Liver (tissue), 9 donors: ENCODE measurements around the gene TLE4. TPM values are rescaled to one million over a fixed set of nuclear protein-coding genes. Genes with fewer than 3 reads are reported as not detected.

ENCODE experiments used
- DNase-seq: peaks from one replicate; pipeline ENCODE4 v3.0.0-alpha.2; 2017; ENCODE audit warnings: low spot score
- H3K27ac ChIP-seq, 2 donors: one replicate each; pipeline ENCODE4 v1.7.0; 2013; ENCODE audit warnings: inconsistent platforms in 2 of 2, low read length in 2 of 2, control low read depth in 1 of 2, low read depth in 1 of 2, mild to moderate bottlenecking in 1 of 2
- H3K27me3 ChIP-seq, 4 donors: one replicate each; pipeline versions ENCODE4 v1.6.1 to v1.7.0; 2013; ENCODE audit warnings: low read length in 3 of 4, inconsistent platforms in 1 of 4, mild to moderate bottlenecking in 1 of 4, moderate library complexity in 1 of 4; ENCODE audit not compliant: control insufficient read depth in 4 of 4, insufficient read depth in 4 of 4
- H3K36me3 ChIP-seq, 4 donors: one replicate each; pipeline versions ENCODE4 v1.6.1 to v1.7.0; 2013; ENCODE audit warnings: low read length in 3 of 4, mild to moderate bottlenecking in 3 of 4, low read depth in 1 of 4, moderate library complexity in 1 of 4; ENCODE audit not compliant: control insufficient read depth in 4 of 4, insufficient read depth in 3 of 4
- H3K4me1 ChIP-seq, 4 donors: one replicate each; pipeline versions ENCODE4 v1.6.1 to v1.7.0; 2013; ENCODE audit warnings: low read length in 3 of 4, mild to moderate bottlenecking in 3 of 4, moderate library complexity in 1 of 4; ENCODE audit not compliant: control insufficient read depth in 4 of 4, insufficient read depth in 4 of 4
- H3K4me3 ChIP-seq, 3 donors: one replicate each; pipeline versions ENCODE4 v1.6.1 to v1.7.0; 2013; ENCODE audit warnings: low read length in 3 of 3, control low read depth in 1 of 3, low read depth in 1 of 3, mild to moderate bottlenecking in 1 of 3
- H3K9ac ChIP-seq, 2 donors: one replicate each; pipeline ENCODE4 v1.7.0; 2013; ENCODE audit warnings: low read length in 2 of 2, mild to moderate bottlenecking in 2 of 2, moderate library complexity in 2 of 2, control low read depth in 1 of 2, low read depth in 1 of 2
- H3K9me3 ChIP-seq, 4 donors: one replicate each; pipeline versions ENCODE4 v1.6.1 to v1.7.0; 2013; ENCODE audit warnings: low read length in 3 of 4; ENCODE audit not compliant: control insufficient read depth in 4 of 4
- ATF3 ChIP-seq: IDR thresholded peaks from 2 replicates; pipeline ENCODE4 v1.6.1; 2016; ENCODE audit warnings: antibody characterized with exemption
- CTCF ChIP-seq: fragments of 150-350 bp; IDR thresholded peaks from 2 replicates; pipeline ENCODE4 v1.5.1; 2017; ENCODE audit warnings: improper control_type of control experiment, low read depth, low read length; ENCODE audit not compliant: missing input control
- EGR1 ChIP-seq, 2 donors: IDR thresholded peaks; 2 replicates each; pipeline ENCODE4 v1.6.1; 2016 to 2018; ENCODE audit warnings: antibody characterized with exemption in 2 of 2, low read depth in 2 of 2
- FOXA1 ChIP-seq: IDR thresholded peaks from 2 replicates; pipeline ENCODE4 v1.6.1; 2016; ENCODE audit warnings: antibody characterized with exemption
- FOXA2 ChIP-seq: IDR thresholded peaks from 2 replicates; pipeline ENCODE4 v1.6.1; 2016; ENCODE audit warnings: antibody characterized with exemption
- GABPA ChIP-seq, 2 donors: IDR thresholded peaks in 1 of 2; conservative IDR thresholded peaks in 1 of 2; 2 replicates each; pipeline ENCODE4 v1.6.1; 2016; ENCODE audit warnings: antibody characterized with exemption in 2 of 2, mild to moderate bottlenecking in 1 of 2, moderate library complexity in 1 of 2
- HNF4A ChIP-seq, 2 donors: conservative IDR thresholded peaks; 2 replicates each; pipeline ENCODE4 v1.6.1; 2016; ENCODE audit warnings: antibody characterized with exemption in 2 of 2, mild to moderate bottlenecking in 2 of 2
- HNF4G ChIP-seq: IDR thresholded peaks from 2 replicates; pipeline ENCODE4 v1.6.1; 2016; ENCODE audit warnings: antibody characterized with exemption
- JUND ChIP-seq, 2 donors: IDR thresholded peaks; 2 replicates each; pipeline ENCODE4 v1.6.1; 2016; ENCODE audit warnings: antibody characterized with exemption in 2 of 2
- MAX ChIP-seq: IDR thresholded peaks from 2 replicates; pipeline ENCODE4 v1.6.1; 2016; ENCODE audit warnings: antibody characterized with exemption
- NR2F2 ChIP-seq: IDR thresholded peaks from 2 replicates; pipeline ENCODE4 v1.6.1; 2016; ENCODE audit warnings: antibody characterized with exemption
- RAD21 ChIP-seq, 2 donors: IDR thresholded peaks; 2 replicates each; pipeline ENCODE4 v1.6.1; 2016; ENCODE audit warnings: antibody characterized with exemption in 2 of 2, mild to moderate bottlenecking in 2 of 2
- REST ChIP-seq: IDR thresholded peaks from 2 replicates; pipeline ENCODE4 v1.6.1; 2016; ENCODE audit warnings: antibody characterized with exemption, mild to moderate bottlenecking
- RXRA ChIP-seq, 2 donors: IDR thresholded peaks; 2 replicates each; pipeline ENCODE4 v1.6.1; 2017 to 2018; ENCODE audit warnings: antibody characterized with exemption in 2 of 2, mild to moderate bottlenecking in 1 of 2
- SP1 ChIP-seq: IDR thresholded peaks from 2 replicates; pipeline ENCODE4 v1.6.1; 2018; ENCODE audit warnings: antibody characterized with exemption, mild to moderate bottlenecking
- TAF1 ChIP-seq: conservative IDR thresholded peaks from 2 replicates; pipeline ENCODE4 v1.6.1; 2016; ENCODE audit warnings: antibody characterized with exemption, mild to moderate bottlenecking
- YY1 ChIP-seq: IDR thresholded peaks from 2 replicates; pipeline ENCODE4 v1.6.1; 2016; ENCODE audit warnings: antibody characterized with exemption, mild to moderate bottlenecking
- ZBTB33 ChIP-seq: IDR thresholded peaks from 2 replicates; pipeline ENCODE4 v1.6.1; 2016; ENCODE audit warnings: antibody characterized with exemption
- WGBS: extraction: QIAGEN DNeasy Blood & Tissue Kit; methylation state at CpG from one replicate; pipeline ENCODE4 v1.1.7; 2013; 5-methylcytosine and 5-hydroxymethylcytosine counted together
- polyA plus RNA-seq, 2 donors: library from polyadenylated mRNA; stranded (reverse) in 1 of 2; unstranded in 1 of 2; fragments of 200-250 nt in 1 of 2; fragments of >200 nt in 1 of 2; fragmentation: Nextera tagmentation in 1 of 2; extraction: Ambion mirVana in 1 of 2; gene quantifications; one replicate each; pipeline versions ENCODE4 v1.2.1 to v1.2.3, GENCODE V29; 2013 to 2015
- total RNA-seq, 2 donors: library from RNA; depleted of rRNA; stranded (reverse); fragments of >200 nt; gene quantifications; one replicate each; pipeline ENCODE4 v1.2.3, GENCODE V29; 2014
- donor health status: healthy.
- donor health status: healthy.
- donor health status: healthy.
- donor health status: healthy.
- donor health status: healthy.

The TLE4 gene
- total and polyA plus RNA-seq, 4 donors: 2.5 to 6.6 (median 4.7) TPM

- Histone ChIP-seq H3K9me3 (no peaks in the 10 kb centered on the region), H3K9ac (no peak overlapping the region), H3K27ac (no peak overlapping the region), H3K36me3 (no peaks in the 10 kb centered on the region), H3K4me3 (no peak overlapping the region), H3K4me1 (peaks cover 0 to 10% (median 5%) of the 10 kb centered on the region in 4 donors), H3K27me3 (no peaks in the 10 kb centered on the region)
- TF ChIP-seq FOXA2 (peak; percentile 78), TAF1 (no peak), RXRA (IDR thresholded peaks at IDR 0.05) (peak; percentile 18 to 72), ZBTB33 (peak; percentile 27), MAX (peak; percentile 70), GABPA (IDR thresholded peaks at IDR 0.05 in 1 of 2, conservative IDR thresholded peaks at IDR 0.05 in 1 of 2) (no peak), NR2F2 (no peak), HNF4G (no peak), SP1 (no peak), RAD21 (IDR thresholded peaks at IDR 0.05) (no peak), FOXA1 (peak; percentile 70), EGR1 (IDR thresholded peaks at IDR 0.05; ENCODE audit: low read depth in 2 of 2) (no peak), ATF3 (no peak), REST (no peak), CTCF (no peak), YY1 (no peak), HNF4A (conservative IDR thresholded peaks at IDR 0.05) (peak in 1 of 2 donors; percentile 52), JUND (IDR thresholded peaks at IDR 0.05) (no peak)
- DNase-seq: no peak
- 90% methylated on average over 3 of the region's 3 CpGs for WGBS
Observed at GRCh38 chr9:79670269-79670961, 98.7 kb downstream of the TLE4 start.
